VCaP (cell line): ENCODE data around the gene DNMT3B.
A peak's percentile ranks its signal among the peaks of the same experiment; 100 is the strongest.
"Not testable (repeated sequence)": the region's sequence is repeated elsewhere in the genome, so short reads cannot be mapped to it uniquely, and the experiment has no call there.

Experiments
- H3K27ac ChIP-seq: fragments of 450-650 bp; 2 replicates; pipeline ENCODE4 v1.5.1; 2017
- CTCF ChIP-seq: fragments of 450-650 bp; conservative IDR thresholded peaks from 2 replicates; pipeline ENCODE4 v1.5.1; 2017; ENCODE audit warnings: mild to moderate bottlenecking, moderate library complexity

DNMT3B gene

DNA sequence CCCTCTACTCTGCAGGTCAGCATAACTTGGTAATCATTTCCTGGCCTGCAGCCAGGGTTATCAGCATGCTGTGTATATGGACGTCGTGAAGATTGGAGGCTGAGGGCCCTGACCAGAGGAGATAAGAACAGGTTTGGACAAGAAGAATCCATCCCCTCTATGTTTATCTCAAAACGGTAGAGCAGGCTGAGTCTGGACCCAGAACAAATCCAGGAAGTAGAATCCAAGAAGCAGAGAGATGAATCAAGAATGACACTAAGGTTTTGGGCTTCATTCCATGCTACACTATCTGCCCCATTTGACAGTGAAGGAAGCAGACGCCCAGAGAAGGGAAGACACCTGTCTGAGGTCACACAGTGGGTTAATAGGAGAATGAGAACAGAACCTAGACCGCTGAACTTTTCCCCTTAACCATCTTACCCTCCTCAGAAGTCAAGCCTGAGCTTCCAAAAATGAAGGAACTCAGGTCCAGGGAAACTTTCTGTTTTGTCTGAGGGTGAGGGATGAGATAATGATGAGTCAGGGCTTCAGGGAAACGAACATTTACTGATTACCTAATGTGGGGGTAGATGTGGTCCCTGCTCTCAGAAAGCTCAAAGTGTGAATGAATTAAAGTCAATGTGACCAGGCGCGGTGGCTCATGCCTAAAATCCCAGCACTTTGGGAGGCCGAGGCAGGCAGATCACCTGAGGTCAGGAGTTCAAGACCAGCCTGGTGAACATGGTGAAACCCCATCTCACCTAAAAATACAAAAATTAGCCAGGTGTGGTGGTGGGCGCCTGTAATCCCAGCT, 9.5 kb upstream of the DNMT3B start:
- no peak for TF ChIP-seq CTCF
- H3K27ac ChIP-seq = no peak overlapping the region

- H3K27ac ChIP-seq = no peak overlapping the region
- no peak for TF ChIP-seq CTCF
Observed at GRCh38 chr20:32753731-32754130, 8.5 kb upstream of the DNMT3B start.

DNA sequence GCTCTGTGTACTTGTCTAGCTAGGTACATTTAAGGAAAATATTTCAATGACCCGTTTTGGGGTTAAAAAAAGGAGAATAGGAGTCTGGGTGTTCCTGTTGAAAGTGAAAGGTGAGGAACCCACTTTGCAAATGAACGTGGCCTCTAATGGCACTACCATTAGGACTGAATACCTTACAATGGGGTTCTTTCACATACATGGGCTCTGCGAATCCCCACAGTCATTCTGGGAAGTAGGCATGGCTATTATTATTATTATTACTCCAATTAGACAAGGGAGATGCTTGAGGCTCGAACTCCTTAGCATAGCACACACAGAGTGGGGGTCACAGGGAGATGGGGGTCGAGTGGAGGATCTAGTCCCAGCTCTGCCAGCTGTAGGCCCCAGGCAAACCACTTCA, 6.0 kb upstream of the DNMT3B start:
- H3K27ac ChIP-seq = no peak overlapping the region
- no peak for TF ChIP-seq CTCF

DNA sequence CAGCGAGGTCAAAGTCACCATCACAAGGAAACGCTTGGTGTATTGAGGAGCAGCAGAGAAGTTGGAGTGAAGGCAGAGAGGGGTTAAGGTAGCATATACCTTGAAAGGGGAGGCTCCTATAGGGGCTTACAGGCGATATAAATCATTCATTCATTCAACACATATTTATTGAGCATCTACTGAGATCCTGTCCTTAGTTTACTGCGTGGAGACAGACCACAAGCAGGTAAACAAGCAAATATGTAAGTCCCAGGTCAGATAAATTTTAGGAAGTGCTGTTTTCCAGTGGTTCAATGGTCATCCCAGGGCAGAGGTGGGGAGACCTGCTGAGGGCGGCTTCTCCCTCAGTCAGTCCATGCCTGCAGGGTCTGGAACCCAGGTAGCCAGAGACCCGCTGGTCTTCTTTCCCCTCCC, 761 bp upstream of the DNMT3B start:
- TF ChIP-seq CTCF = no peak
- peak overlapping the region; percentile 83 for H3K27ac ChIP-seq

DNA sequence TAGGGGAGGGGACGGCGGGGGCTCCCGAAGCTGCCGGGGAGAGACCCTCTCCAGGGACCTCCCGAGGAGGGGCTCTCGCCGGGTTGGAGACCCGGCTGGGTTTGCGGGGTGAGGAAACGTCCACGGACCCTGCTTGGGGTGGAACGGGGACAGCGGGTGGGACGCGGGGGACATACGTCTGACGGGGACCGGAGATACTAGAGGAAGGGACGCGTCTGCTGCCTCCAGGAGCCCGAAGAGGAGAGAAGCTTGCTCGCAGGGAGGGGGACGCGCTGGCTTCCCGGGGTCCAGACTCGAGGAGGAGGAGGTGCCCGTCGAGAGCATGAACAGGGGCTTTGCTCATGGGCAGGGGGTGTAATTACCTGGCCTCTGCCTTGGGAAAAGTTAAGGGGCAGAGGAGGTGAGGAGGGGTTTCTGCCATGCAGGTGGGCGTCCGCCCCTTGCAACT, 593 bp downstream of the DNMT3B start:
- peak overlapping the region; percentile 83 for H3K27ac ChIP-seq
- TF ChIP-seq CTCF = no peak

- peak overlapping the region; percentile 83 for H3K27ac ChIP-seq
- TF ChIP-seq CTCF = no peak
Observed at GRCh38 chr20:32763202-32764004, 1.2 kb downstream of the DNMT3B start.

DNA sequence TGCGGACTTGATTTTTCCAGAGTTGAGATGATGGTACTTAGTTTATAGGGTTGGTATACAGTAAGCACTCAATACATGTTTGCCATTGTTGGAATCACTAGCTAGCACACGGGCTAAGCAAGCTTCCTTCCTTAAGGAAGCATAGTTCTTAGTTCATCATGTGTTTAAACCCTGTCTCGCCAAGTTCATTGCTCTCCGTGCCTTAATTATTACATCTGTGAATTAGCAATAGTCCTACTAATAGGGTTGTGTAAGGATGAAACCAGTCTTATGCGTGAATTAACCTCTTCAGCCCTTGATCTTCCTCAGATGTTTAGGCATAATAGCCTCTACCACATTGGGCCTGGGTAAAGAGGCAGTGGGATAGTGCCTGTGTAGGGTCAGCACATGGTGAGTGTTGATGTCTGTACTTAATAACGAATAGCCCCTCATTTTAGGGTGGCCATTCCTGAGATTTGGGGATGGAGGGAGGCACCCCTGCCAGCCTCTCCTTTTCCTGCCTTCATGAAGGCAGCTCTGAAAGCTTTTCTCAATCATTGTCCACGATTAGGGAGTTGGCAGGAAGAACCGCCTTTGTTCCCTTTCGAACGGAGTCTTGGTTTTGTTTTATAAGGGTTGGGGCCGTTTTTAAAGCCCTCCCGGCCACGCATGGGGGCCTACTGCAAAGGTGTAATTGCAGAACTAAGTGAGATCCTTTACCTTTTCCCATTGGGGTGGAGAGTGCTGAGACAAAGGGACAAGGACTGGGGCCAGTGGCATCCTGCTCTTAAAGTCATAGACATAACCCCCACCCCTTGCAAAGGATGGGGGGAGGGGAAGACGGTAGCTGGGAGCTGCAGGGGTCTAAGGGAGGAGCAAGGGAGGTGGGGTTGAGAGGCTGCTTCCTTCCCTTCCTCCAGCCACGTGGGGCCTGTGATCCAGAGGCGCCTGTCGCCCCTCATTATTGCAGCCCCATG, 2.1 kb downstream of the DNMT3B start:
- no peak overlapping the region; the same call in 1 of the 2 replicates for H3K27ac ChIP-seq
- no peak for TF ChIP-seq CTCF

DNA sequence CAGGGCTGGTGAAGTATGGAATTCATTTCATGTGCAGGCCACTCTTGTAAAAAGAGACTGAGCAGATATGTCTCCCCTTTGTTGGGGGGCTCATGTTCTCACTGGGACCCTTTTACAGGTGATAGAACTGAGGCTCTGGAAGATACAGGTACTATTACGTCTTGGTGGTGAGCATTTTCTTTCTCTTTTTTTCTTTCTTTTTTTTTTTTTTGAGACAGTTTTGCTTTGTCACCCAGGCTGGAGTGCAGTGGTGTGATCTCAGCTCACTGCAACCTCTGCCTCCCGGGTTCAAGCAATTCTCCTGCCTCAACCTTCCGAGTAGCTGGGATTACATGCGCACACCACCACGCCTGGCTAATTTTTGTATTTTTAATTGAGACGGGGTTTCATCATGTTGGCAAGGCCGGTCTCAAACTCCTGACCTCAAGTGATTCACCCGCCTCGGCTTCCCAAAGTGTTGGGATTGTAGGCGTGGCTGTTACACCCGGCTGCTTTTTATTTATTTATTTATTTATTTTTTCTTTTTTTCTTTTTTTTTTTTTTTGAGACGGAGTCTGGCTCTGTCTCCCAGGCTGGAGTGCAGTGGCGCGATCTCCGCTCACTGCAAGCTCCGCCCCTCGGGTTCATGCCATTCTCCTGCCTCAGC, 3.2 kb downstream of the DNMT3B start:
- not testable (repeated sequence) for H3K27ac ChIP-seq
